Activated CD8-positive, alpha-beta memory T cell treated with anti-CD3 and anti-CD28 coated beads, Interleukin-2, amount 10 ng/mL, durations not matched to agents 7 days and 5 days (primary cell): ENCODE results near the gene CDH1. TPM values are rescaled to one million over a fixed set of nuclear protein-coding genes. Genes with fewer than 3 reads are reported as not detected.
"Not testable (repeated sequence)": the region's sequence is repeated elsewhere in the genome, so short reads cannot be mapped to it uniquely, and the experiment has no call there.

ENCODE experiments used
- ATAC-seq: fragments of 150-1000 bp; cut with Tn5 transposase; one replicate; pipeline ENCODE4 v1.10.0; 2021; ENCODE audit warnings: moderate library complexity
- CTCF ChIA-PET: fragments of 350-600 bp; sonication (Branson Sonifier 250); formaldehyde crosslinking; loops from one replicate; lab custom pipeline; 2021; ENCODE audit warnings: antibody characterized with exemption; lab: Charles Lee
- DNase-seq: peaks from one replicate; pipeline ENCODE4 v3.0.0-alpha.2; 2020
- H3K27ac Mint-ChIP-seq: one replicate; pipeline ENCODE4 v1.8.0; 2021; ENCODE audit warnings: mild to moderate bottlenecking, mixed read lengths
- H3K27me3 Mint-ChIP-seq: one replicate; pipeline ENCODE4 v1.8.0; 2021; ENCODE audit warnings: mixed read lengths
- H3K36me3 Mint-ChIP-seq: one replicate; pipeline ENCODE4 v1.8.0; 2021; ENCODE audit warnings: mild to moderate bottlenecking, mixed read lengths
- H3K4me1 Mint-ChIP-seq: one replicate; pipeline ENCODE4 v1.8.0; 2021; ENCODE audit warnings: mixed read lengths
- H3K4me3 Mint-ChIP-seq: one replicate; pipeline ENCODE4 v1.8.0; 2021; ENCODE audit warnings: mild to moderate bottlenecking, moderate library complexity, mixed read lengths
- H3K9me3 Mint-ChIP-seq: one replicate; pipeline ENCODE4 v1.8.0; 2022; ENCODE audit warnings: low read depth, mixed read lengths
- total RNA-seq, 2 experiments: library from RNA; stranded (reverse); gene quantifications; one replicate each; pipeline ENCODE4 v1.2.3, GENCODE V29; 2021

CDH1 gene
- total RNA-seq, 2 experiments from 2014 or later, result 0.06 to 0.09 TPM

DNA sequence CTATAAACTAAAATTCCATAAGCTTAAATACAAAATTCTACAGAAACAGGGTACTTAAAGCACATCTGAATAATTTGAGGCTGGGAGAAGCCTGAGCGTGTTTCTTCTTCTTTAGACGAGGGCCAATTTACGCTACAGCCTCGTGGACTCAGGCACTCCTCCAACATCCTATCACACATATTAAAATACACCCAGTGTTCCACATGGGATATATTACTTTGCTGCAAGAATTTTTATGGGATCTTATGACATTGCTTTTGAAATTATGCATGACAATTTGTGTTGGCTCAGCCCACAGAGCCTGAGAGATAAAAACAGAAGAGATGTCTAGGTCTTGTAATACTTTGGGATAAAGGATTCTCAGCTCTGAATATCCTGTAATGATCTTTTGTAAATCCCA, 102.7 kb downstream of the CDH1 start:
- Mint-ChIP-seq H3K27ac (no peak overlapping the region), H3K9me3 (no peaks in the 10 kb centered on the region), H3K4me3 (no peak overlapping the region), H3K27me3 (no peaks in the 10 kb centered on the region), H3K36me3 (no peaks in the 10 kb centered on the region), H3K4me1 (peaks cover 13% of the 10 kb centered on the region)
- CTCF ChIA-PET, result no interaction called here
- ATAC-seq, result no peak
- DNase-seq, result no peak

DNA sequence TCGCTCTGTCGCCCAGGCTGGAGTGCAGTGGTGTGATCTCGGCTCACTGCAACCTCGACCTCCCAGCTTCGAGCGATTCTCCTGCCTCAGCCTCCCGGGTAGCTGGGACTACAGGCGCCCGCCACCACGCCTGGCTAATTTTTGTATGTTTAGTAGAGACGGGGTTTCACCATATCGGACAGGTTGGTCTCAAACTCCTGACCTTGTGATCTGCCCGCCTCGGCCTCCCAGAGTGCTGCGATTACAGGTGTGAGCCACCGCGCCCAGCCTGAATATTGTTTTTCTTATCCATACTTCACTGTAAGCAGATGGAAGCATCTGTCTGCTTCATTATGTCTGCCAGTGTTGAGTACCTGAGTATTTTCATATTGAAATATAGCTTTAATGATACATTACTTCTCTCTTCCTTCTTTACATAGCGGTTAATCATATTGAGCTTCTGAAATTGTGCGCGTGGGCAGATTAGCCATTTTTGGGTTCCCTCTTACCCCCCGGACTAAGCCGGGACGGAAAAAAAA, 105.9 kb downstream of the CDH1 start:
- not testable (repeated sequence) for DNase-seq, H3K36me3 Mint-ChIP-seq, H3K27me3 Mint-ChIP-seq, H3K9me3 Mint-ChIP-seq, ATAC-seq
- peak overlapping the region; percentile 89 for H3K4me3 Mint-ChIP-seq
- peak overlapping the region; percentile 89 for H3K27ac Mint-ChIP-seq
- CTCF ChIA-PET, result interaction anchor here (1.3 to 2.4 kb wide), 5 partner anchors 253 to 347 kb away, joined by 3 to 12 read pairs (median 8); no protein-coding TSS in a partner anchor
- H3K4me1 Mint-ChIP-seq, result peaks cover 31% of the 10 kb centered on the region

DNA sequence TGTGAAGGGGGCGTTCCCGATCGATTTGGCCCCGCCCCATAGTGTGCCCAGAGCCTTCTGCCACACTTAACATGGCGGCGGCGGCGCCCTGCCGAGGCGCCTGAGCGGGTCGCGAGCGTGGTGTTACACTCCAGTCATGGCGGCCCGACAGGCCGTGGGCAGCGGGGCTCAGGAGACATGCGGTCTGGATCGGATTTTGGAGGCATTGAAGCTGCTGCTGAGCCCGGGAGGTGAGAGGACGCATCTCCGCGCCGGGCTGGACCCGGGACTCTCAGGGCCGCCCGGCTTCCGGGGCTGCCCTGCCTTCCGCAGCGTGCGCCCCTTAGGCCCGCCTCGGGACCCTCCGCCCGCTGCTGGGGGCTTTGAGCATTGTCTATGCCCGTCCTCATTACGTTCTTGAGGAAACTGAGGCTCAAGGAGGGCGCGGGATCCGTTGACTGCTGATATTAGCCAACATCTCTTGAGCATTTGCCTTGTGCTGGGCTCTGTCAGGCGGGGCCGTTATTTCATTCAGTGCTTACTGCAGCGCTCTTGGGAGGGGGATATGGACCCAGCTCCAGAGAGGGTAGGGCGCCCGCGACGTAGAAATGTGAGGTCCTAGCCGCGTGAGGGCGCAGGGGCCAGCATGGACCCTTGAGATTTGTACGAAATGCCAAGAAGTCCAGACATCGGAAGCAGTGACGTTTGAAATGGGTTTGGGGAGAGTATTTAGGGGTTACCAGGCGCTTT, 106.6 kb downstream of the CDH1 start, which contains the start of gene TANGO6:
TANGO6 (plus strand) TSS at position 50 of the 729 bp plus-strand sequence; CDS start at position 137, 87 bp downstream.
- peak within 1 kb of the TSS; percentile 89 for H3K4me3 Mint-ChIP-seq
- peak within 1 kb of the TSS; percentile 89 for H3K27ac Mint-ChIP-seq
- peaks cover 32% of the 10 kb centered on the region for H3K4me1 Mint-ChIP-seq

DNA sequence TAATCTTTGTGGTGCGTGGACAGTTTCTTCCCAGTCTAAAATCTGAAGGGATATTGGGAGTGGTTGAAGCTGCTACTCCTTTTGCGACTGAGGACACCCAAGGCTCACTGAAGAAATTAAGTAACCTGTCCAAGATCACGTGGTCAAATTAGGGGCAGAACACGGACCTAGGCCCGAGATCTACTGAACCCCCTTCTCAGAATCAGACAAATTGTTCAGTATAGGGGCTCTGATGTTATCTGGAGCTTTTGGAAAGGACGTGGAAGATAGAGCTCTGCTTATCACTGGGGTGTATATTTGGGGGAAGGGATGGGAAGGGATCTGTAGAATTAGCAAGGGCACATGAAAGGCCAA, 107.1 kb downstream of the CDH1 start:
- DNase-seq (no peak), ATAC-seq (no peak)
- Mint-ChIP-seq H3K4me1 (peaks cover 32% of the 10 kb centered on the region), H3K27ac (peak overlapping the region; percentile 89), H3K4me3 (peak overlapping the region; percentile 89), H3K9me3 (no peaks in the 10 kb centered on the region), H3K36me3 (peaks cover 3% of the 10 kb centered on the region), H3K27me3 (no peaks in the 10 kb centered on the region)
- CTCF ChIA-PET, result interaction anchor here (1.1 to 2.4 kb wide), 4 partner anchors 10 to 315 kb away, joined by 3 to 12 read pairs (median 9); no protein-coding TSS in a partner anchor

More for the DNA sequence above, 106.6 kb downstream of the CDH1 start, which contains the start of gene TANGO6:
- CTCF ChIA-PET, result interaction anchor here (1.1 to 2.4 kb wide), 5 partner anchors 9 to 322 kb away, joined by 3 to 12 read pairs (median 8); no protein-coding TSS in a partner anchor
- H3K36me3 Mint-ChIP-seq, result peaks cover 3% of the 10 kb centered on the region
- ATAC-seq, result peak; percentile 94
- H3K27me3 Mint-ChIP-seq, result no peaks in the 10 kb centered on the region
- H3K9me3 Mint-ChIP-seq, result no peaks in the 10 kb centered on the region
- peak; percentile 93 for DNase-seq

DNA sequence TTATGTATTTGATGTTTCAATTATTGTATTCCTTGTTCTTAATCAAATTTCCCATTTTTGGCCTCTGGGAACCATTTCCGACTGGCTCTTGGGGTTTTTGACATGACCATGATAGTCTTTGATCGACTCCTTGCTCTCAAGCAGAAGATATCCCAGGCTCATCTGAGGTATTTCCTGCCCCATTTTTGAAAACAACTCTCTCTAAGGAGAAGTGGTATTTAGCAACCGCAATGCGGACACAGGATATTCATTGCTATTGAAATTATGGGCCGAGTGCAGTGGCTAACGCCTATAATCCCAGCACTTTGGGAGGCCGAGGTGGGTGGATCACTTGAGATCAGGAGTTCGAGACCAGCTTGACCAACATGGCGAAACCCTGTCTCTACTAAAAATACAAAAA, 111.7 kb downstream of the CDH1 start:
- CTCF ChIA-PET, result no interaction called here
- no peak overlapping the region for H3K4me3 Mint-ChIP-seq
- ATAC-seq, result no peak

DNA sequence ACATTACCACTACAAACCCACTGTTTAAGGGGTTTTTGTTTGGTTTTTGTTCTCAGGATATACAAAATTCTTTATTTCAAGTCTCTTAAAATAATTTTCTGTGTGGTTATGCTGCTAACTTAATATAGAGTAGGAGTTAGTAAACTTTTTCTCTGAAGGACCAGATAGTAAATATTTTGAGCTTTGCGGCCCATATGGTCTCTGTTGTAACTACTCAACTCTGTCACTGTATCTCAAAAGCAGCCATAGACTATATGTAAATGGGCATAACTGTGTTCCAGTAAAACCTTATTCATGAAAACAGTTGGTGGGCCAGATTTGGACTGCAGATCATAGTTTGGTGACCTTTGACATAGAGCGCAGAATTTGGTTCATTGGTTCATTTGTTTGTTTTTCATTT, 113.4 kb downstream of the CDH1 start:
- Mint-ChIP-seq H3K9me3 (no peaks in the 10 kb centered on the region), H3K36me3 (peaks cover 10% of the 10 kb centered on the region), H3K4me1 (peaks cover 19% of the 10 kb centered on the region), H3K4me3 (no peak overlapping the region), H3K27ac (no peak overlapping the region), H3K27me3 (no peaks in the 10 kb centered on the region)
- DNase-seq (no peak), ATAC-seq (no peak)
- CTCF ChIA-PET, result interaction anchor here (0.9 to 1.6 kb wide), 2 partner anchors 260 to 279 kb away, joined by 3 to 4 read pairs; no protein-coding TSS in a partner anchor

More for the DNA sequence above, 111.7 kb downstream of the CDH1 start:
- no peaks in the 10 kb centered on the region for H3K27me3 Mint-ChIP-seq
- no peak overlapping the region for H3K27ac Mint-ChIP-seq
- H3K4me1 Mint-ChIP-seq, result peaks cover 30% of the 10 kb centered on the region
- no peak for DNase-seq
- H3K9me3 Mint-ChIP-seq, result no peaks in the 10 kb centered on the region
- peaks cover 10% of the 10 kb centered on the region for H3K36me3 Mint-ChIP-seq

DNA sequence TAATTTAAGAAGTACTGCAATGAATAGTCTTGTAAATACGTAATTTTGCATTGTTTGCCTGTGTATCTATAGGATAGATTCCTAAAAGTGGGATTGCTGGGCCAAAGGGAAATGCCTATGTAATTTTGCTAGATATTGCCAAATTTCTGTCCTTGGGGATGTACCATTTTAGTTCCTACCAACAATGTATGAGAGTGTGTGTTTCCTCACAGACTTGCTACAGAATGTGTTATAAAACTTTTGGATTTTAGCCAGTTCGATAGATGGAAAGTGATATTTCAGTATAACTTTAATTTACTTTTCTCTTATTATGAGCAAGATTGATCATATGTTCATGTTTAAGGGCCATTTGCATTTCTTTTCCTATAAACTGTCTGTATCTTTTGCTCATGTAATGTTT, 114.5 kb downstream of the CDH1 start:
- CTCF ChIA-PET, result interaction anchor here (1.9 kb wide), 1 partner anchor 272 kb away, joined by 7 read pairs; no protein-coding TSS in a partner anchor
- no peak for ATAC-seq
- peaks cover 10% of the 10 kb centered on the region for H3K36me3 Mint-ChIP-seq

DNA sequence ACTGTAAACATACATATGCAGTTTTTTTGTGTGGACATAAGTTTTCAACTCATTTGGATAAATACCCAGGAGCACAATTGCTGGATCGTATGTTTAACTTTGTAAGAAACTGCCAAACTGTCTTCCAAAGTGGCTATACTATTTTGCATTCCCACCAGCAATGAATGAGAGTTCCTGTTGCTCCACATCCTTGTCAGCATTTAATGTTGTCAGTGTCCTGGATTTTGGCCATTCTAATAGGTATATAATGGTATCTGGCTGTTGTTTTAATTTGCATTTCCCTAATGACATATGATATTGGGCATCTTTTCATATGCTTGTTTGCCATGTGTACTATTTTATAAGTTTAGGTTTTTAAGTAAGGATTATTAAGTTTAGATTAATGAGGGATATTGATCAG, 120.4 kb downstream of the CDH1 start:
- no peak overlapping the region for H3K27ac Mint-ChIP-seq
- no peak overlapping the region for H3K4me3 Mint-ChIP-seq
- no peaks in the 10 kb centered on the region for H3K27me3 Mint-ChIP-seq
- H3K36me3 Mint-ChIP-seq, result peaks cover 12% of the 10 kb centered on the region
- ATAC-seq (no peak), DNase-seq (no peak)
- H3K4me1 Mint-ChIP-seq, result no peaks in the 10 kb centered on the region
- CTCF ChIA-PET, result interaction anchor here (1.2 kb wide), 1 partner anchor 10 kb away, joined by 3 read pairs; no protein-coding TSS in a partner anchor
- no peaks in the 10 kb centered on the region for H3K9me3 Mint-ChIP-seq

More for the DNA sequence above, 114.5 kb downstream of the CDH1 start:
- no peaks in the 10 kb centered on the region for H3K9me3 Mint-ChIP-seq
- no peak for DNase-seq
- H3K4me1 Mint-ChIP-seq, result peaks cover 15% of the 10 kb centered on the region
- no peak overlapping the region for H3K27ac Mint-ChIP-seq
- no peak overlapping the region for H3K4me3 Mint-ChIP-seq
- no peaks in the 10 kb centered on the region for H3K27me3 Mint-ChIP-seq

DNA sequence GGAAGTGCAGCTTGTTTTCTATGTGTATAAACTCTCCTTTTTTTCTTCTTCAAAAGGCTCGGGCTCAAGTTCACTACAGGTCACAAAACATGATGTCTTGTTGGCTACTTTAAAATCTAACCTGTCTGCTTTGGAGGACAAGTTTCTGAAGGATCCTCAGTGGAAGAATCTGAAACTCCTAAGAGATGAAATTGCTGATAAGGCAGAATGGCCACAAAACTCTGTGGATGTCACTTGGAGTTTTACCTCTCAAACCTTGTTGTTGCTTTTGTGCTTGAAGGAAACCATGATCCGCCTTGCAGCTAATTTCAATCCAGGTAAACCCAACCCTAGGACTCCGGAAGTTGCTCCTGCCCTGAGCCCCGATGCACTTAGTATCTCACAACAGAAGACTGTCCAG, 122.7 kb downstream of the CDH1 start:
- Mint-ChIP-seq H3K27me3 (no peaks in the 10 kb centered on the region), H3K4me3 (no peak overlapping the region), H3K36me3 (peaks cover 9% of the 10 kb centered on the region), H3K27ac (no peak overlapping the region), H3K9me3 (no peaks in the 10 kb centered on the region), H3K4me1 (no peaks in the 10 kb centered on the region)
- ATAC-seq, result no peak
- no peak for DNase-seq
- CTCF ChIA-PET, result no interaction called here

DNA sequence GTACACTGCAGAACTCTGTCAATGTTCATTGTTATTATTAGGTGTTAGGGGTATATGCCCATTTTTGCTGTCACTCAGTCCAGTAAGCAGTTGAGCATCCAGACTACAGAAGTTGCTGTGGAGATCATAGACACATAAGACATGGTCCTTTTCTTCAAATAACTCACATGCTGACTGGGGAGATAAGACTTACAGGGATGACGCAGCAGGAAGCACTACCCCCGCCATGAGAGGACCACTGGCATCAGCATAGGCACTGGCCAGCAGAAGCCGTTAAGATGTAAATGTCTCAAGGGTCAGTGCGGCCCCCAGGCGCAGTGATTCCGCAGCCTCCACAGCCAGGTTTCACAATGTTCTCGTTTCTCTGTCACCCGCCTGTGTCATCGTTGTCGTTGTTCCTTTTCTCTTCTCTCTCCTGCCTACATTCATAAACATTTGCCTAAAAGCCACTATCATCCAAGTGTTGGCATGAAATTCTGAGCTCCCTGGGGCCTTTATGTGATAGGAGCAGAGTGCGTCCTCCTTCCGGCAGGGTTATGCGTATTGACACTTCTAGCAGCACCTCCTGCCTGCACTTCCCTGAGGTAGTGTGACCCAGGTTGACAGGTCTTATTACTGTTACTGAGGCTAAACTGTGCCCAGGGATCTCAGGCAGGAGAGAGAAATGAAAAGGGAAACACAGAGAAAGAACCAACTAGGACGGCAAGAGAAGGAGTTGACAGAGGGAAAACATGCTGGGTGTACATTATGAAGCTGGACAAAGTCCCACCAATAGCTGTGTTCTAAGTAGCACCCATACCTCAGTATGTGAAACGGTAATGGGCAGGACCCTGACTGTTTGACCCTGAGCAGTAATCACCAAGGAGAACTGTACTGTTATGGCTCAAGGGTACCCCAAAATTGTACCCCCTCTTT, 124.1 kb downstream of the CDH1 start:
- H3K4me1 Mint-ChIP-seq, result no peaks in the 10 kb centered on the region
- CTCF ChIA-PET, result interaction anchor here (0.7 to 2.0 kb wide), 2 partner anchors 14 to 426 kb away, joined by 3 to 5 read pairs; no protein-coding TSS in a partner anchor
- no peak overlapping the region for H3K27ac Mint-ChIP-seq
- H3K36me3 Mint-ChIP-seq, result peaks cover 10% of the 10 kb centered on the region
- DNase-seq (no peak), ATAC-seq (no peak)
- H3K9me3 Mint-ChIP-seq, result no peaks in the 10 kb centered on the region
- H3K27me3 Mint-ChIP-seq, result no peaks in the 10 kb centered on the region
- H3K4me3 Mint-ChIP-seq, result no peak overlapping the region

DNA sequence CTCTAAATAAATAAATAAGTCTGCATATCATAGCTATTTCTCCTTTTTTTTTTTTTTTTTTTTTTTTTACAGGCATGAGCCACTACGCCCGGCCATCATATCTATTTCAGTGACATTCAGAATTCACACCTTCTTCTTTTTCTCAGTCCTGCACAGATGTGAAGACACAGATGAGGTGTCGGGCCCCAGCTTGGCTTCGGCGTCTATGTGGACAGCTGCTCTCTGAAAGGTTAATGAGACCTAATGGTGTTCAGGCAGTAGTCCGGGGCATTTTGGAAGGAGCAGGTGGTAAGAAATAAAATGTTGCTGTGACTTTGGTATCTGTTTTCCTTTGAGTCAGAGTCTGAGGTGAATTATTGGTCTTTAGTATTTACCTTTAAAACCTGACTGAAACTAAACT, 129.8 kb downstream of the CDH1 start:
- H3K9me3 Mint-ChIP-seq, result no peaks in the 10 kb centered on the region
- no peaks in the 10 kb centered on the region for H3K27me3 Mint-ChIP-seq
- no peak for ATAC-seq
- no peak for DNase-seq
- no peaks in the 10 kb centered on the region for H3K4me1 Mint-ChIP-seq
- H3K27ac Mint-ChIP-seq, result no peak overlapping the region
- no peak overlapping the region for H3K4me3 Mint-ChIP-seq
- CTCF ChIA-PET, result no interaction called here
- peaks cover 18% of the 10 kb centered on the region for H3K36me3 Mint-ChIP-seq

DNA sequence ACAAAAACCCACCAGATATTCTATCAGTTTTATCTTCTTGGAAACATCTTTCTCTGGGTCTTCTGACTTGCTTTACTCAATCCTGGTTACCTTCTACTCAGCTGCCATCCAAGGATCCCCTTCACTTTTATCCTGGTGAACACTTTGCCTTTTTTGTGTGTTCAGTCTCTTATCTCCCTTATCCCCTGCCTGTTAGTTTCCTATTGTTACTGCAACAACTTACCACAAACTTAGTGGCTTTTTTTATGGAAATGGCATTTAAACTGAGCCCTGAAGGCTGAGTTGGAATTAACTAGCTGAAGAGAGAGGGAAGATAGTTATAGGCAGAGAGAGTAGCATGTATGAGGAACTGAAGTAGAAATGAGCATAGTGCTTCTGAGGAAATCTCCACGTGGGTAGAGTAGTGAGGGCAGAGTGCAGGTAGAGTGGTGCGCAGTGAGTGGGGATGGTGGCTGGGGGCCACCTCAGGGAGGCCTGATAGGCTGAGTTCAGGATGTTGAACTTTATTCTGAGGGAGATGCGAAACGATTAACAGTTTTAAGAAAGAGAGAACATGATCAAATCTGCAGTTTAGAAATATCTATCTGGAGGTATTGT, 132.5 kb downstream of the CDH1 start:
- Mint-ChIP-seq H3K27ac (no peak overlapping the region), H3K27me3 (no peaks in the 10 kb centered on the region), H3K9me3 (no peaks in the 10 kb centered on the region), H3K4me1 (no peaks in the 10 kb centered on the region), H3K36me3 (peaks cover 22% of the 10 kb centered on the region), H3K4me3 (no peak overlapping the region)
- ATAC-seq (no peak), DNase-seq (no peak)
- CTCF ChIA-PET, result no interaction called here
